Camera-type eye (tissue), 1 donor: ENCODE results near the gene ZNF134. TPM values are rescaled to one million over a fixed set of nuclear protein-coding genes. Genes with fewer than 3 reads are reported as not detected.

ENCODE experiments used
- total RNA-seq: library from RNA; depleted of rRNA; stranded (reverse); fragments of >200 nt; gene quantifications from one replicate; pipeline ENCODE4 v1.2.3, GENCODE V29; 2014

The ZNF134 gene
- total RNA-seq, result 65.3 TPM

GRCh38 chr19:57613941-57614743, at the start of gene ZNF134:
TSS of gene ZNF134 (plus strand) at chr19:57614242. CDS start at chr19:57619469, 5,227 bp downstream.

GRCh38 chr19:57578487-57579205, 35.4 kb upstream of the ZNF134 start, which contains the start of gene ZNF416:
TSS of gene ZNF416 (minus strand) at chr19:57578911. CDS start at chr19:57578704, 207 bp downstream.

GRCh38 chr19:57583521-57584416, 30.3 kb upstream of the ZNF134 start, which contains the start of gene ZIK1:
TSS of gene ZIK1 (plus strand) at chr19:57584145. CDS start at chr19:57584357, 212 bp downstream.

GRCh38 chr19:57599761-57600383, 14.2 kb upstream of the ZNF134 start, which contains the start of gene ZNF530:
TSS of gene ZNF530 (plus strand) at chr19:57599885. CDS start at chr19:57604346, 4,461 bp downstream.

GRCh38 chr19:57632987-57633831, 19.2 kb downstream of the ZNF134 start, which contains the start of gene ZNF211:
TSS of gene ZNF211 (plus strand) at chr19:57633168. CDS start at chr19:57633347, 179 bp downstream.

GRCh38 chr19:57668635-57669034, 54.6 kb downstream of the ZNF134 start, which contains the start of gene ZSCAN4:
TSS of gene ZSCAN4 (plus strand) at chr19:57668935. CDS start at chr19:57676146, 7,211 bp downstream.

Other genes with a start within 250 kb of the ZNF134 start
- gene ZNF548, start 224.4 kb upstream of the ZNF134 start, total RNA-seq, result 62.6 TPM
- gene ZNF17, start 203.1 kb upstream of the ZNF134 start, total RNA-seq, result 33.2 TPM
- gene ZNF749, start 178.9 kb upstream of the ZNF134 start, total RNA-seq, result 35.1 TPM
- 4.6 TPM for gene VN1R1, start 157.1 kb upstream of the ZNF134 start, total RNA-seq
- 78.2 TPM for gene ZNF772, start 136.7 kb upstream of the ZNF134 start, total RNA-seq
- gene ZNF419, start 126.5 kb upstream of the ZNF134 start, total RNA-seq, result 25.7 TPM
- 35.6 TPM for gene ZNF773, start 114.3 kb upstream of the ZNF134 start, total RNA-seq
- gene ZNF549, start 86.9 kb upstream of the ZNF134 start, total RNA-seq, result 20.1 TPM
- 23.3 TPM for gene ZNF550, start 54.4 kb upstream of the ZNF134 start, total RNA-seq
- gene ZNF416, start 35.3 kb upstream of the ZNF134 start, total RNA-seq, result 10.8 TPM
- gene ZIK1, start 30.1 kb upstream of the ZNF134 start, total RNA-seq, result 28.7 TPM
- 7.1 TPM for gene ZNF530, start 14.4 kb upstream of the ZNF134 start, total RNA-seq
- gene ZNF211, start 18.9 kb downstream of the ZNF134 start, total RNA-seq, result 40.5 TPM
- gene ZSCAN4, start 54.7 kb downstream of the ZNF134 start, total RNA-seq, result not detected
- gene ZNF551, start 67.7 kb downstream of the ZNF134 start, total RNA-seq, result 23.9 TPM
- gene ZNF154, start 95.0 kb downstream of the ZNF134 start, total RNA-seq, result 33.0 TPM
- 27.8 TPM for gene ZNF671, start 113.4 kb downstream of the ZNF134 start, total RNA-seq
- gene ZNF776, start 132.6 kb downstream of the ZNF134 start, total RNA-seq, result 48.5 TPM
- gene ZNF586, start 155.4 kb downstream of the ZNF134 start, total RNA-seq, result 46.6 TPM
- 10.1 TPM for gene ZNF552, start 200.7 kb downstream of the ZNF134 start, total RNA-seq
- 30.3 TPM for gene ZNF587B, start 216.1 kb downstream of the ZNF134 start, total RNA-seq
- 65.3 TPM for gene ZNF587, start 235.6 kb downstream of the ZNF134 start, total RNA-seq